Gastrocnemius medialis (tissue), 4 donors: ENCODE data around the gene PVALB. TPM values are rescaled to one million over a fixed set of nuclear protein-coding genes. Genes with fewer than 3 reads are reported as not detected.
A peak's percentile ranks its signal among the peaks of the same experiment; 100 is the strongest.

Source experiments
- ATAC-seq, 2 donors: fragments of 150-250 bp; one replicate each; pipeline ENCODE4 v1.9.1; 2016
- DNase-seq, 2 donors: peaks; one replicate each; pipeline ENCODE4 v3.0.0-alpha.2; 2019
- H3K27ac ChIP-seq, 4 donors: fragments of 200-600 bp; sonication (generic); 1 replicate in 1 of 4; 2 replicates in 3 of 4; pipeline ENCODE4 v1.5.1; 2016 to 2018; ENCODE audit warnings: mild to moderate bottlenecking in 2 of 4, moderate library complexity in 1 of 4
- H3K27me3 ChIP-seq, 3 donors: fragments of 200-600 bp; sonication (generic) in 2 of 3; 1 replicate in 1 of 3; 2 replicates in 2 of 3; pipeline versions ENCODE4 v1.5.1 to v1.6.0; 2016 to 2019; ENCODE audit warnings: mild to moderate bottlenecking in 1 of 3, moderate library complexity in 1 of 3
- H3K36me3 ChIP-seq, 2 donors: fragments of 200-600 bp; sonication (generic) in 1 of 2; one replicate each; pipeline ENCODE4 v1.5.1; 2017 to 2018
- H3K4me1 ChIP-seq, 2 donors: fragments of 200-600 bp; sonication (generic) in 1 of 2; one replicate each; pipeline ENCODE4 v1.5.1; 2016 to 2017; ENCODE audit warnings: mild to moderate bottlenecking in 2 of 2
- H3K4me3 ChIP-seq, 4 donors: fragments of 200-600 bp; sonication (generic) in 3 of 4; 1 replicate in 1 of 4; 2 replicates in 3 of 4; pipeline ENCODE4 v1.5.1; 2016 to 2019; ENCODE audit warnings: mild to moderate bottlenecking in 2 of 4
- H3K9me3 ChIP-seq, 3 donors: fragments of 200-600 bp; sonication (generic) in 2 of 3; 1 replicate in 1 of 3; 2 replicates in 2 of 3; pipeline ENCODE4 v1.5.1; 2016 to 2019
- CTCF ChIP-seq, 5 experiments: fragments of 450-650 bp in 3 of 5; fragments of 200-600 bp in 2 of 5; sonication (generic) in 2 of 5; IDR thresholded peaks in 4 of 5; conservative IDR thresholded peaks in 1 of 5; 1 replicate in 4 of 5; 2 replicates in 1 of 5; pipeline ENCODE4 v1.5.1; 2016 to 2019; ENCODE audit warnings: antibody characterized with exemption in 5 of 5, mild to moderate bottlenecking in 3 of 5, moderate library complexity in 3 of 5
- POLR2A ChIP-seq, 2 donors: fragments of 450-650 bp; IDR thresholded peaks; one replicate each; pipeline ENCODE4 v1.6.1; 2017; ENCODE audit warnings: antibody characterized with exemption in 2 of 2, mild to moderate bottlenecking in 2 of 2, moderate library complexity in 2 of 2
- in situ Hi-C, 4 donors: fragments of 200-750 bp; cut with MboI; loops; one replicate each; pipeline versions ENCODE4 v1.15.0 to v1.8.0; 2017; ENCODE audit warnings: low sequenced_read_pairs in 4 of 4
- intact Hi-C: fragments of 100-400 bp; cut with DNase I; formaldehyde crosslinking; loops from one replicate; pipeline ENCODE4 v1.15.1; 2023; ENCODE audit warnings: low total_unique reads
- total RNA-seq, 4 donors: library from RNA; depleted of rRNA; stranded (reverse); fragments of >200 nt; gene quantifications; one replicate each; pipeline versions ENCODE4 v1.1.0 to v1.2.3, GENCODE V29; 2016

PVALB gene
- total RNA-seq, 4 donors from 2014 or later = 1.2 to 4.1 TPM; not detected in 2

- Histone ChIP-seq H3K9me3 (no peaks in the 10 kb centered on the region), H3K4me3 (peak overlapping the region; percentile 73 to 97 (median 95)), H3K27me3 (no peaks in the 10 kb centered on the region), H3K27ac (peak overlapping the region; percentile 84 to 92 (median 88)), H3K4me1 (peaks cover 13 to 16% of the 10 kb centered on the region in 2 donors), H3K36me3 (no peaks in the 10 kb centered on the region)
- no peak for ATAC-seq
- intact Hi-C loops = loop anchor here (10.0 kb wide), 1 partner anchor 419 kb away; no protein-coding TSS in a partner anchor
- in situ Hi-C loops = loop anchor here in 3 of 4 donors (10.0 to 25.0 kb wide), 3 partner anchors 187 to 212 kb away; no protein-coding TSS in a partner anchor
- peak in 1 of 2 donors; percentile 33 for DNase-seq
- TF ChIP-seq POLR2A (IDR thresholded peaks at IDR 0.05) (no peak), CTCF (IDR thresholded peaks at IDR 0.05 in 4 of 5, conservative IDR thresholded peaks at IDR 0.05 in 1 of 5) (no peak)
Observed at GRCh38 chr22:36775586-36775963, 41.3 kb downstream of the PVALB start.

- intact Hi-C loops = loop anchor here (10.0 kb wide), 1 partner anchor 421 kb away; no protein-coding TSS in a partner anchor
- Histone ChIP-seq H3K4me3 (no peak overlapping the region), H3K36me3 (no peaks in the 10 kb centered on the region), H3K27me3 (no peaks in the 10 kb centered on the region), H3K4me1 (peaks cover 13 to 16% of the 10 kb centered on the region in 2 donors), H3K27ac (no peak overlapping the region), H3K9me3 (no peaks in the 10 kb centered on the region)
- ATAC-seq (no peak), DNase-seq (no peak)
- in situ Hi-C loops = loop anchor here in 1 of 4 donors (10.0 kb wide), 1 partner anchor 201 kb away; no protein-coding TSS in a partner anchor
- peak in 1 of 5 experiments; percentile 23 for TF ChIP-seq CTCF (IDR thresholded peaks at IDR 0.05 in 4 of 5, conservative IDR thresholded peaks at IDR 0.05 in 1 of 5)
- no peak for TF ChIP-seq POLR2A (IDR thresholded peaks at IDR 0.05)
Observed at GRCh38 chr22:36773935-36774334, 42.9 kb downstream of the PVALB start.

DNA sequence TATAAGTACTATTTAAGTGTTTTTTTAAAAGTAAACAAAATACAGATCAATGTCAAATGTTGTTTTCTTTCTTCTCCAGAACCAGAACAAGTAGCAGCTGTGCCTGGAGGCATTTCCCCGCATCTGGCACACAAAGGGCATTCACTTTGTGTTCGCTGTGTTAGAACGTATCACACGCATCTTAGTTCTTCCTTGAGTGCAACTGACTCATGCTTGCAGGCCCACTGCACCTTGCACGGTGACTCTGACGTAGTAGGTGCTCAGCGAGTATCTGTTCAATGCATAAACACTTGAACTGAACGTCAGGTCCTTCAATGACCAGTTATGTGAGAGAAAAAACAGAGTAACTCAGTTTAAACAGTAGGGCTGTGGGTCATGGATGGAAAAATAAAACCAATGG lies 44.4 kb downstream of the PVALB start:
- in situ Hi-C loops (loop anchor here in 1 of 4 donors (10.0 kb wide), 1 partner anchor 202 kb away; no protein-coding TSS in a partner anchor), intact Hi-C loops (loop anchor here (10.0 kb wide), 1 partner anchor 422 kb away; no protein-coding TSS in a partner anchor)
- H3K4me3 ChIP-seq = no peak overlapping the region
- TF ChIP-seq POLR2A (IDR thresholded peaks at IDR 0.05) (no peak), CTCF (IDR thresholded peaks at IDR 0.05 in 4 of 5, conservative IDR thresholded peaks at IDR 0.05 in 1 of 5) (no peak)
- no peak overlapping the region for H3K27ac ChIP-seq
- no peaks in the 10 kb centered on the region for H3K9me3 ChIP-seq
- no peaks in the 10 kb centered on the region for H3K27me3 ChIP-seq
- peaks cover 0 to under 1% of the 10 kb centered on the region in 2 donors for H3K36me3 ChIP-seq
- peaks cover 13 to 16% of the 10 kb centered on the region in 2 donors for H3K4me1 ChIP-seq
- ATAC-seq = no peak
- no peak for DNase-seq

- DNase-seq (no peak), ATAC-seq (no peak)
- peaks cover 10 to 13% of the 10 kb centered on the region in 2 donors for H3K4me1 ChIP-seq
- peaks cover 0 to 5% of the 10 kb centered on the region in 2 donors for H3K36me3 ChIP-seq
- no peaks in the 10 kb centered on the region for H3K9me3 ChIP-seq
- no peak overlapping the region for H3K4me3 ChIP-seq
- in situ Hi-C loops (loop anchor here in 1 of 4 donors (10.0 kb wide), 1 partner anchor 203 kb away; no protein-coding TSS in a partner anchor), intact Hi-C loops (loop anchor here (10.0 kb wide), 1 partner anchor 423 kb away; no protein-coding TSS in a partner anchor)
- H3K27ac ChIP-seq = no peak overlapping the region
- TF ChIP-seq POLR2A (IDR thresholded peaks at IDR 0.05) (no peak), CTCF (IDR thresholded peaks at IDR 0.05 in 4 of 5, conservative IDR thresholded peaks at IDR 0.05 in 1 of 5) (no peak)
- H3K27me3 ChIP-seq = no peaks in the 10 kb centered on the region
Observed at GRCh38 chr22:36771356-36772063, 45.3 kb downstream of the PVALB start.
